GM21515 (cell line): Measurements from ENCODE around the gene TEX101.
A peak's percentile ranks its signal among the peaks of the same experiment; 100 is the strongest.
"Not testable (repeated sequence)": the region's sequence is repeated elsewhere in the genome, so short reads cannot be mapped to it uniquely, and the experiment has no call there.

Experiments used
- ATAC-seq: cut with Tn5 transposase; IDR thresholded peaks from one replicate; pipeline ENCODE4 v1.9.1; 2021; ENCODE audit not compliant: unreplicated experiment

The TEX101 gene

GRCh38 chr19:43416951-43417623 lies 2.4 kb downstream of the TEX101 start:
- no peak for ATAC-seq

DNA sequence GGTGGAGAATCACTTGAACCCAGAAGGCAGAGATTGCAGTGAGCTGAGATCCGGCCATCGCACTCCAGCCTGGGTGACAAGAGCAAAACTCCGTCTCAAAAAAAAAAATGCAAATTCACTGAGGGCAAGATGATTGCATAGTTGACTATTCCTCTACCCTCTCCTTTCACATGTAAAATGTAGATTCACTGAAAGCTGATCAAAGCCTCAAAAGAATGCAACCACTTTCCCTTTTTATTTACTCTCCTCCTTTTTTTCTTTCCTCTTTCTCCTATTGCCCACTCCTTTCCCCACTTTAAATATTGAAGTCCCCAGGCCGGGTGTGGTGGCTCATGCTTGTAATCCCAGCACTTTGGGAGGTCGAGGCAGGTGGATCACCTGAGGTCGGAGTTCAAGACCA lies 6.3 kb downstream of the TEX101 start:
- ATAC-seq = no peak

DNA sequence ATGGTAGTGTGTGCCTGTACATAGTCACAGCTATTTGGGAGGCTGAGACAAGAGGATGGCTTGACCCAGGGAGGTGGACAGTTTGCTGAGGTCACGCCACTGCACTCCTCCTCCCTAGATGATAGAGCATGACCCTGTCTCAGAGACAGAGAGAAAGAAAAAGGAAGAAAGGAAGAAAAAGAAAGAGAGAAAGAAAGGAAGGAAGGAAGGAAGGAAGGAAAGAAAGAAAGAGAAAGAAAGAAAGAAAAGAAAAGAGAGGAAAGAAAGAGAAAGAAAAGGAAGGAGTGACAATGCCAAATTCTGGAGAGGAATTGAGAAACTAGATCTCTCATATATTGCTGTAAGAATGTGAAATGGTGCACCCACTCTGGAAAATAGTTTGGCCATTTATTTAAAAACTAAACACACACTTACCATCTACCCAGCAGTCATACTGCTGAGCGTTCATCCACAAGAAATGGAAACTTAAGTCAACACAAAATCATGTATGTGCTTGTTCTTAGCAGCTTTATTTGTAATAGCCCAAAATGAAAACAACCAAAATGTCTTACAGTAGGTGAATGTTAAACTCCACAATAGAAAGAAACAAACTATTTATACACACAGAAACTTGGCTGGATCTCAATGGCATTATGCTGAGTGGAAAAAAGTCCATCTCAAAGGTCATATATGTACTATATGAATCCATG lies 7.5 kb downstream of the TEX101 start:
- ATAC-seq = no peak

DNA sequence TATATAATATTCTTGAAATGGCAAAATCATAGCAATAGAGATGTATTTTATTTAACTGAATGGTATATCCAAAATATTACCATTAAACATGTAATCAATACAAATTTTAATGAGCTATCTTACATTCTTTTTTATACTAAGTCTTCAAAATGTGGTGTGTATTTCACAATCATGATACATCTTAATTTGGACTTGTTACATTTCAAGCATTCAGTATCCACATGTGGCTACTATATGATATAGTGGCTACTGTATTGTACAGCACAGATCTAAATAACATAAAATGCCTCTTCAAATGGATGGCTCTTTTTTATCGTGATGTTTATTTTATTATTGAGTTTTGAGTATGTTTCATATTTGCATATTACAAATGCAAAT lies 8.0 kb downstream of the TEX101 start:
- ATAC-seq = no peak

DNA sequence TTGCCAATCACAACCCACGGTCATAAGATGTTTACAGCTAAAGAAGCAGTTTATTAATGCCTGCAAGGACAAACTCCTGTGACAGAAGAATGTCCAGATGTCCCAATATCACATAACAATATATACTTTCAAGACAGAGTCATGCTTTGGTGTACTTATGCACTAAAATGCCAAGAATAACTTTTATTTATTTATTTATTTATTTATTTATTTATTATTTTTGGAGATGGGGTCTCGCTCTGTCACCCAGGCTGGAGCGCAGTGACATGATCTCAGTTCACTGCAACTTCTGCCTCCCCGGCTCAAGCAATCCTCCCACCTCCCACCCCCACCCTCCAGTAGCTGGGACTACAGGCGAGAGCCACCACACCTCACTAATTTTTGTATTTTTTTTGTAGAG lies 9.1 kb downstream of the TEX101 start:
- no peak for ATAC-seq

DNA sequence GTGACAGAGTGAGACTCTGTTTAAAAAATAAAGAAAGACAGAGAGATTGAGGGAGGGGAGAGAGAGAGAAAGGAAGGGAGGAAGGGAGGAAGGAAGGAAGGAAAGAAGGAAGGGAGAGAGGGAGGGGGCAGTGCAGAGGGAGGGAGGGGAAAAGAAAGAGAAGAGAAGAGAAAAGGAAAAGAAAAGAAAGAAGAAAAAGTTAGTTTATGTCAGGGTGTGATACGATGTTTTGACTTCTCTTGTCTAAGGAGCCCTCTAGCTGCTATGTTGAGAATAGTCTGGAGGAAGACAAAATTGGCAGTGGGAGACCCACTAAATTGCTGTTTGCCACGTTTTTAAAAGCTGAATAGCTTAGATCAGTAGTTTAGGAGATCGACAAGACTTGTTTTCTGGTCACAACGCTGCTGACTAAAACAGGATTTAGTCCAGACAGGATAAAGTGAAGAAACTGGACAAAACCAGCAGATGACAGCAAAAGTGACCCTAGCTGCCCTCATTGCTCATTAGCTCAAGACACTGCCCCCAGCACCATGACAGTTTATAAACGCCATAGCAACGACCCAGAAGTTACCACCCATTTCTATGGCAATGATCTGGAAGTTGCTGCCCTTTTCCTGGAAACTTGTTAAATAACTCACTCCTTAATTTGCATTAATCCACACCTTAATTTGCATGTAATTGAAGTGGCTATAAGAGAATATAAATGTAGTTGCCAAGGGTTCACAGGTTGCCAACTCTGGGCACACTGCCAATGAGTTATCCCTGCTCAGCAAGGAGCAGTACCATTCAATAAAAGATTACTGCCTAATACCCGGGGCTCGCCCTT lies 11.1 kb downstream of the TEX101 start:
- no peak for ATAC-seq

GRCh38 chr19:43429395-43429794 lies 14.7 kb downstream of the TEX101 start:
- no peak for ATAC-seq

- peak; percentile 49 for ATAC-seq
Observed at GRCh38 chr19:43430142-43430710, 15.5 kb downstream of the TEX101 start.

DNA sequence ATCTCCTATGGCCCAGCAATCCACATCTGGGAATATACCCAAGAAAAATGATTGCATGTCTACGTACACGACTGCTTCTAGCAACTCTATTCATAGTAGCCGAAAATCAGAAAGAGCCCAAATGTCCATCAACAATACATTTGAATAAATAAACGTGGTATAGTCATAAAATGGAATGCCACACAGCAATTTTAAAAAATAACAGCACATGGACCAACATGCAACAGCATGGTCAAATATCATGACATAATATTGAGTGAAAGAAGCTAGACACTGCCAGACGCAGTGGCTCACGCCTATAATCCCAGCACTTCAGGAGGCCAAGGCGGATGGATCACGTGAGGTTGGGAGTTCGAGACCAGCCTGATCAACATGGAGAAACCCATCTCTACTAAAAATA lies 16.3 kb downstream of the TEX101 start:
- ATAC-seq = no peak

DNA sequence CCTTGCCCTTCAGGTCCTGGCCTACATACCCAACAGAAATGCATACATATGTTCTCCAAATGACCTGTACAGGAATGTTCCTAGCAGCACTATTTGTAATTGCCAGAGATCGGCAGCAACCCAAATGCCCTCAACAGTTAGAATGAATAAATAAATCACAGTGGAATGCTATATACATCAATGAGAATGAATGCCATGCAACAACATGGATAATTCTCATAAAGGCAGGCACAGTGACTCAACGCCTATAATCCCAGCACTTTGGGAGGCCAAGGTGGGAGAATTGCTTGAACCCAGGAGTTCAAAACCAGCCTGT lies 18.6 kb downstream of the TEX101 start:
- ATAC-seq = no peak

GRCh38 chr19:43433689-43434088 lies 19.0 kb downstream of the TEX101 start:
- ATAC-seq = no peak

DNA sequence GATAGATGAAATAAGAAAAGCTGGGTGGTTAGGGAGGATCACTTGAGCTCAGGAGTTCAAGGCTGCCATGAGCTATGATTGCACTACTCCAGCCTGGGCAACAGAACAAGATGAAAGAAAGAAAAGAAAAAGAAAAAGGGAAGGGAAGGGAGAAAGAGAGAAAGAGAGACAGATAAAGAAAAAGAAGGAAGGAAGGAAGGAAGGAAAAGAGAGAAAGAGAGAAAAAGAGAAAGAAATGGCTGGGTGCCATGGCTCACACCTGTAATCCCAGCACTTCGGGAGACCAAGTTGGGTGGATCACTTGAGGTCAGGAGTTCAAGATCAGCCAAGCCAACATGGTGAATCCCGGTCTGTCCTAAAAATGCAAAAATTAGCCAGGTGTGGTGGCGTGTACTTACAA lies 21.1 kb downstream of the TEX101 start:
- ATAC-seq = no peak

DNA sequence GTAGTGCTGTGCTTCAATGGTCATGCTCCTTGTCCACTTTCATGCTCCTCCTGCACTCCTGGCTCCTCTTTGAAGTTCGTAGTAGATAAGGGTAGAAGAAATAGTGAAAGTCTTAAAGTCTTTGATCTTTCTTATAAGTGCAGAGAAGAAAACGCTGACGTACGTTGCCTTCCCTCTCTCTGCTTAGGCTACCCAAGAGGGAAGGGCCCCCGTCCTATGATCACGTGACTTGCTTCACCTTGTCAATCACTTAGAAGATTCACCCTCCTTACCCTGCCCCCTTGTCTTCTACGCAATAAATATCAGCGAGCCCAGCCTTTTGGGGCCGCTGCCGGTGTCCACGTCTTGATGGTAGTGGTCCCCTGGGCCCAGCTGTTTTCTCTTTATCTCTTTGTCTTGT lies 22.6 kb downstream of the TEX101 start:
- ATAC-seq = not testable (repeated sequence)

- ATAC-seq = no peak
Observed at GRCh38 chr19:43437712-43438111, 23.0 kb downstream of the TEX101 start.

GRCh38 chr19:43438291-43439031 lies 23.8 kb downstream of the TEX101 start:
- no peak for ATAC-seq

- ATAC-seq = no peak
Observed at GRCh38 chr19:43439032-43439708, 24.5 kb downstream of the TEX101 start.

GRCh38 chr19:43439709-43440063 lies 25.0 kb downstream of the TEX101 start:
- no peak for ATAC-seq

DNA sequence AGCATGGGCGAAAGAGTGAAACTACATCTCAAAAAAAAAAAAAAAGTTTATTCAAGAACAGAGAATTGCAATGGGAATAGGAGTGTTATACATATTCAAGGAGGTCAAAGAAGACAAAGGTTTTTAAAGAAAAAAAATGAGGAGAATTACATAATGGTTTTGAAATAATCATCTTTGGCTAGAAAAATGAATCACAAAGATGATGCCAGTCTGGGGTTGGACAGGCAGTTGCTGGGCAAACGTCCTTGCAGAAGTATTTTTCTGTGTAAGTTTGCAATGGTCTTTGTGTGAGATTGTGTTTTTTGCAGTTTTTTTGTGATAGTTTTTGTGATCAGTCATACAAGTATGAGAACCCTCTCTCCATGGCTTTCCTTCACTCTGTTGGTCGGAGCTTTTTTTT lies 27.0 kb downstream of the TEX101 start:
- no peak for ATAC-seq

DNA sequence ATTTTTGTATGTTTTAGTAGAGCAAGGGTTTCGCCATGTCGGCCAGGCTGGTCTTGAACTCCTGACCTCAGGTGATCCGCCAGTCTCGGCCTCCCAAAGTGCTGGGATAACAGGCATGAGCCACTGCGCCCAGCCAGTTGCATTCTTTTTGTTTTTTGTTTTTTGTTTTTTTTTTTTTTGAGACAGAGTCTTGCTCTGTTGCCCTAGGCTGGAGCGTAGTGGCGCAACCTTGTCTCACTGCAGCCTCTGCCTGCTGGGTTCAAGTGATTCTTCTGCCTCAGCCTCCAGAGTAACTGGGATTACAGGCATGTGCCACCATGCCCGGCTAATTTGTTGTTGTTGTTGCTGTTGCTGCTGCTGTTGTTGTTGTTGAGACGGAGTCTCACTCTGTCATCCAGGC lies 29.4 kb downstream of the TEX101 start:
- ATAC-seq = not testable (repeated sequence)

- ATAC-seq = no peak
Observed at GRCh38 chr19:43444531-43445287, 30.0 kb downstream of the TEX101 start.
